Measurements from ENCODE around the gene VTI1B.
"Not testable (repeated sequence)": the region's sequence is repeated elsewhere in the genome, so short reads cannot be mapped to it uniquely, and the experiment has no call there.

VTI1B gene

GRCh38 chr14:67602076-67602475 lies 72.4 kb downstream of the VTI1B start:
- ChIA-PET POLR2A (no interaction called here), CTCF (no interaction called here)
- DNase-seq (ENCODE audit: extremely low spot score) = no peak
- TF ChIP-seq ARNT (IDR thresholded peaks at IDR 0.05) (no peak), ZNF384 (IDR thresholded peaks at IDR 0.05) (no peak), LEF1 (IDR thresholded peaks at IDR 0.05; ENCODE audit: borderline replicate concordance) (no peak)

GRCh38 chr14:67600562-67600974 lies 73.9 kb downstream of the VTI1B start:
- TF ChIP-seq L3MBTL2 (conservative IDR thresholded peaks at IDR 0.05) = peak; percentile 14; the same call in 1 of the 2 replicates
- ChIA-PET POLR2A (interaction anchor here (0.9 to 2.8 kb wide), 22 partner anchors 9 to 103 kb away, joined by 3 to 21 read pairs (median 8); partner anchors contain the start of genes ARG2, PLEKHH1 and RDH11), CTCF (interaction anchor here (0.6 to 2.3 kb wide), 12 partner anchors 10 to 173 kb away, joined by 3 to 17 read pairs (median 6); partner anchors contain the start of gene RDH12)
- DNase-seq (ENCODE audit: extremely low spot score) = not testable (repeated sequence)

GRCh38 chr14:67599698-67600561 lies 74.5 kb downstream of the VTI1B start, which contains the start of gene PIGH:
PIGH (minus strand) TSS chr14:67600268; CDS start chr14:67600203, 65 bp downstream.
- CTCF ChIA-PET = interaction anchor here (0.6 to 2.3 kb wide), 14 partner anchors 8 to 173 kb away, joined by 3 to 17 read pairs (median 4); partner anchors contain the start of gene RDH12
- POLR2A ChIA-PET = interaction anchor here (0.6 to 2.8 kb wide), 26 partner anchors 9 to 172 kb away, joined by 3 to 21 read pairs (median 6); partner anchors contain the start of genes ARG2, PLEKHH1 and RDH11
- TF ChIP-seq FOXK2 (IDR thresholded peaks at IDR 0.05) (no peak), ELF4 (IDR thresholded peaks at IDR 0.05) (peak; percentile 64; the same call in 1 of the 2 replicates), CTBP1 (IDR thresholded peaks at IDR 0.05; ENCODE audit: borderline replicate concordance) (peak; percentile 46; the same call in 1 of the 2 replicates), L3MBTL2 (conservative IDR thresholded peaks at IDR 0.05) (peak; percentile 80)
- peak; percentile 95 for DNase-seq (ENCODE audit: extremely low spot score)

Measured in HEK293T (cell line).